Gastroesophageal sphincter (tissue), 4 donors: ENCODE data around the gene MARVELD3. TPM values are rescaled to one million over a fixed set of nuclear protein-coding genes. Genes with fewer than 3 reads are reported as not detected.

Source experiments
- ATAC-seq: fragments of 150-250 bp; one replicate; pipeline ENCODE4 v1.9.1; 2016; ENCODE audit warnings: mild to moderate bottlenecking, moderate library complexity
- H3K27ac ChIP-seq, 4 donors: fragments of 200-600 bp; sonication (generic) in 3 of 4; 1 replicate in 3 of 4; 2 replicates in 1 of 4; pipeline ENCODE4 v1.5.1; 2016 to 2019
- H3K27me3 ChIP-seq: fragments of 200-600 bp; sonication (generic); one replicate; pipeline ENCODE4 v1.5.1; 2019
- H3K36me3 ChIP-seq, 2 donors: fragments of 200-600 bp; sonication (generic); one replicate each; pipeline ENCODE4 v1.5.1; 2019; ENCODE audit warnings: control low read depth in 1 of 2
- H3K4me1 ChIP-seq, 3 donors: fragments of 200-600 bp; sonication (generic); 1 replicate in 2 of 3; 2 replicates in 1 of 3; pipeline ENCODE4 v1.5.1; 2016 to 2019; ENCODE audit warnings: control low read depth in 2 of 3
- H3K4me3 ChIP-seq, 2 donors: fragments of 200-600 bp; sonication (generic); one replicate each; pipeline ENCODE4 v1.5.1; 2019; ENCODE audit warnings: mild to moderate bottlenecking in 1 of 2, moderate library complexity in 1 of 2
- H3K9me3 ChIP-seq, 3 donors: fragments of 200-600 bp; sonication (generic); one replicate each; pipeline ENCODE4 v1.5.1; 2017 to 2019; ENCODE audit warnings: control low read depth in 2 of 3
- EP300 ChIP-seq: sonication (generic); formaldehyde crosslinking; IDR thresholded peaks from one replicate; pipeline ENCODE4 v1.6.1; 2017; ENCODE audit warnings: antibody characterized with exemption, mild to moderate bottlenecking
- POLR2A ChIP-seq, 2 donors: fragments of 450-650 bp; IDR thresholded peaks; one replicate each; pipeline ENCODE4 v1.6.1; 2017; ENCODE audit warnings: antibody characterized with exemption in 2 of 2, mild to moderate bottlenecking in 2 of 2, moderate library complexity in 1 of 2
- POLR2AphosphoS5 ChIP-seq: sonication (generic); formaldehyde crosslinking; IDR thresholded peaks from one replicate; pipeline ENCODE4 v1.6.1; 2017; ENCODE audit warnings: antibody characterized with exemption
- WGBS, 2 donors: methylation state at CpG; one replicate each; pipeline ENCODE4 v1.1.5; 2018; ENCODE audit warnings: low coverage in 1 of 2; 5-methylcytosine and 5-hydroxymethylcytosine counted together
- total RNA-seq, 4 donors: library from RNA; depleted of rRNA; stranded (reverse); fragments of >200 nt; gene quantifications; one replicate each; pipeline ENCODE4 v1.1.0, GENCODE V29; 2016
- TF ChIP-seq, protein P1 (sequence below), 4 experiments: fragments of 200-600 bp in 2 of 4; fragments of 450-650 bp in 2 of 4; sonication (generic) in 1 of 4; IDR thresholded peaks; one replicate each; pipeline ENCODE4 v1.5.1; 2017 to 2019; ENCODE audit warnings: antibody characterized with exemption in 4 of 4, mild to moderate bottlenecking in 2 of 4, moderate library complexity in 2 of 4

The MARVELD3 gene
- total RNA-seq, 4 donors from 2014 or later: 1.4 TPM; not detected in 3

DNA sequence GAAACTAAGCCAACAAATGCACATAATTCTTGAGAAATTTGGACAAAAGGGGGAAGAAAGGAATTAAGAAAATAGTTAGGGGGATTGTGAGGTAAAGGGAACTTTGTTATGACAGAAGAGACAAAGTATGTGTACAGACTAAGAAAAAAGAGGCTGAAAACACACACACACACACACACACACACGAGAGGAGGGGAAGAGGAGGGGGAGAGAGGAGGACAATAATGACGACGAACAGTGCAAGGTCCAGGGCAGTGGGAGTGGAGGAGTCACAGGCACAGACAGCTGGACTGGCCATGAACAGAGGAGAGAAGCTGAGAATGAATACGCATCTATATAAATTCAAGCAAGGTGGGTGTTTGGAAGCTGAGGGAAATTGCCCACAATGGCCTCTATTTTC is 44.6 kb downstream of the MARVELD3 start:
- ATAC-seq: no peak
- Histone ChIP-seq H3K4me3 (no peak overlapping the region), H3K27ac (no peak overlapping the region), H3K9me3 (no peaks in the 10 kb centered on the region), H3K36me3 (peaks cover 0 to 95% of the 10 kb centered on the region in 2 donors), H3K27me3 (no peaks in the 10 kb centered on the region), H3K4me1 (no peaks in the 10 kb centered on the region)
- TF ChIP-seq EP300: no peak
- TF ChIP-seq POLR2A (IDR thresholded peaks at IDR 0.05): no peak
- TF ChIP-seq, protein P1, sequence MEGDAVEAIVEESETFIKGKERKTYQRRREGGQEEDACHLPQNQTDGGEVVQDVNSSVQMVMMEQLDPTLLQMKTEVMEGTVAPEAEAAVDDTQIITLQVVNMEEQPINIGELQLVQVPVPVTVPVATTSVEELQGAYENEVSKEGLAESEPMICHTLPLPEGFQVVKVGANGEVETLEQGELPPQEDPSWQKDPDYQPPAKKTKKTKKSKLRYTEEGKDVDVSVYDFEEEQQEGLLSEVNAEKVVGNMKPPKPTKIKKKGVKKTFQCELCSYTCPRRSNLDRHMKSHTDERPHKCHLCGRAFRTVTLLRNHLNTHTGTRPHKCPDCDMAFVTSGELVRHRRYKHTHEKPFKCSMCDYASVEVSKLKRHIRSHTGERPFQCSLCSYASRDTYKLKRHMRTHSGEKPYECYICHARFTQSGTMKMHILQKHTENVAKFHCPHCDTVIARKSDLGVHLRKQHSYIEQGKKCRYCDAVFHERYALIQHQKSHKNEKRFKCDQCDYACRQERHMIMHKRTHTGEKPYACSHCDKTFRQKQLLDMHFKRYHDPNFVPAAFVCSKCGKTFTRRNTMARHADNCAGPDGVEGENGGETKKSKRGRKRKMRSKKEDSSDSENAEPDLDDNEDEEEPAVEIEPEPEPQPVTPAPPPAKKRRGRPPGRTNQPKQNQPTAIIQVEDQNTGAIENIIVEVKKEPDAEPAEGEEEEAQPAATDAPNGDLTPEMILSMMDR (IDR thresholded peaks at IDR 0.05): no peak
- no peak for TF ChIP-seq POLR2AphosphoS5
- 51 to 65% methylated on average over 4 of the region's 4 CpGs for WGBS, 2 donors

DNA sequence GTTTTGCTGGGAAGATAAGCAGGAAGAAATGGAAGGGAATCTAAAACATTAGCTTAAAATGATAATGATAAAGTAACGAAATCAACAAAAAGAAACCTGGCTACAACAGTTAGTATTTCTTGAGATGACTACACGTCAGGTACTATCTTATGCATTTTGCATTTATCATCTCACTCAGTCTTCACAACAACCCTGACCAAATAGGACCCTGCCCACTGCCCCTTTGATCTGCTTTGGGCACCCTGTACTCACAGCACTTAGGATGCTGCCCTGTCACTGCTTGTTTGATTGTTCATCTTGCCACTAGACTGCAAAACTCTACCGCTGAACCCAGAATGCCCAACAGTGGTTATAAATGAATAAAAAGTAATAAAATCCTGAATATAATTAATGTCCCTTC is 45.2 kb downstream of the MARVELD3 start:
- no peaks in the 10 kb centered on the region for H3K4me1 ChIP-seq
- H3K36me3 ChIP-seq: peaks cover 0 to 95% of the 10 kb centered on the region in 2 donors
- no peak overlapping the region for H3K4me3 ChIP-seq
- no peak for ATAC-seq
- 88 to 89% methylated on average over 3 of the region's 3 CpGs for WGBS, 2 donors
- no peak overlapping the region for H3K27ac ChIP-seq
- TF ChIP-seq POLR2AphosphoS5: no peak
- no peak for TF ChIP-seq POLR2A (IDR thresholded peaks at IDR 0.05)
- TF ChIP-seq EP300: no peak
- TF ChIP-seq, protein P1 (IDR thresholded peaks at IDR 0.05): no peak
- H3K27me3 ChIP-seq: no peaks in the 10 kb centered on the region
- no peaks in the 10 kb centered on the region for H3K9me3 ChIP-seq

- 70 to 73% methylated on average over 3 of the region's 3 CpGs for WGBS, 2 donors
- TF ChIP-seq, protein P1 (IDR thresholded peaks at IDR 0.05): no peak
- Histone ChIP-seq H3K9me3 (no peaks in the 10 kb centered on the region), H3K27me3 (no peaks in the 10 kb centered on the region), H3K27ac (no peak overlapping the region), H3K36me3 (peaks cover 0 to 95% of the 10 kb centered on the region in 2 donors), H3K4me3 (no peak overlapping the region), H3K4me1 (no peaks in the 10 kb centered on the region)
- ATAC-seq: no peak
Observed at GRCh38 chr16:71672125-71672524, 46.1 kb downstream of the MARVELD3 start.

DNA sequence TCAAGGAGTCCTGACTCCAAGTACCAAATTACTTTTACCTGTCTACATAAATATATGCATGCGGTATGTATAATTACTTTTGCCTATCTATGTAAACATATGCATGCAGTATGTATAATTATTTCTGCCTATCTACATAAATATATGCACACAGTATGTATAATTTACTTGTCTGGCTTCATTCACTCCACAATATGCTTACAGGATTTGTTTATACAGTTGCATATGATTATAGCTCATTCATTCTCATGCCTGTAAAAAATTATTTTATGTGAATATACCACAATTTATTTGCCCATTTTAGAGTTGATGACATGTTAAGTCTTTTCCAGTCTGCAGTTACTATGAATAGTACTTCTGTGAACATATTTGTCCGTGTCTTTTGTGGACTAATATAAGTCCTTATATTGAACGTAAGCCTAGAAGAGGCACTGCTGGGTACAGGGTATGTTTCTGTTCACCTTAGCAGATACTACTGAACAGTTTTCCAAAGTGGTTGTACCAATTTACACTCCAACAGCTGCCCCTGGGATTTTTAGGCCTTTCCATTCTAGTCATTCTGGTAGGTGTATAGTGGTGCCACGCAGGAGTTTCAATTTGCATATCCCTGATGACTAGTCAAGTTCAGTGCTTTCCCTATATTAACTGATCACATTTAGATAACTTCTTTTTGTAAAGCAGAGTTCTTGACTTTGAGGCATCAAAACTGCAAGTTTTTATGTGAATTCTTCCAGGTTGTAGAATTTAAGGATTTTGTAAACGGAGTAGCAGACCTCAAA is 47.0 kb downstream of the MARVELD3 start:
- Histone ChIP-seq H3K36me3 (peaks cover 0 to 95% of the 10 kb centered on the region in 2 donors), H3K27me3 (no peaks in the 10 kb centered on the region), H3K4me3 (no peak overlapping the region), H3K9me3 (no peaks in the 10 kb centered on the region), H3K27ac (no peak overlapping the region), H3K4me1 (no peaks in the 10 kb centered on the region)
- no peak for ATAC-seq
- WGBS, 2 donors: 92 to 93% methylated on average over 5 of the region's 5 CpGs
- TF ChIP-seq POLR2A (IDR thresholded peaks at IDR 0.05): no peak
- TF ChIP-seq, protein P1 (IDR thresholded peaks at IDR 0.05): no peak
- TF ChIP-seq POLR2AphosphoS5: no peak
- no peak for TF ChIP-seq EP300

DNA sequence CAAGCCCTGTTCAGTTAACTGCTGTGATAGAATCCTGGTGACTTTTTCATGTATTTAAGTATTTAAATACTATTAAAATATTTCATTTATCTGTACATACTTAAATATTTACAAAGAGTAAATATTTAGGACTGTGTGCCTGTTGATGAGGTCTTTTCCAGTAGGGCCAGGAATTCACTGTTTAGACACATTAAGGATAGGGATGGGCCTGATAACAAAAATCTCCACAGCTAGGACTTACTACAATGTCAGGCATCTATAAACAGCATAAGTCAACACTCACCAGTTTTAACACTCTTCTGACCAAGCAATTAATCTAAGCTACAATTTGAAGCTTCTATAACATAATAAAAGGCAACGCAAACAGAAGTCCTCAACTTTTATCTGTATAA is 47.6 kb downstream of the MARVELD3 start:
- Histone ChIP-seq H3K36me3 (peaks cover 0 to 95% of the 10 kb centered on the region in 2 donors), H3K27me3 (no peaks in the 10 kb centered on the region), H3K9me3 (no peaks in the 10 kb centered on the region), H3K4me1 (no peaks in the 10 kb centered on the region), H3K27ac (no peak overlapping the region), H3K4me3 (no peak overlapping the region)
- no peak for ATAC-seq
- WGBS, 2 donors: 89 to 92% methylated on average over 1 of the region's 1 CpG
- TF ChIP-seq POLR2AphosphoS5: no peak
- no peak for TF ChIP-seq POLR2A (IDR thresholded peaks at IDR 0.05)
- TF ChIP-seq, protein P1 (IDR thresholded peaks at IDR 0.05): no peak
- no peak for TF ChIP-seq EP300
